Measurements from ENCODE around the gene STH. TPM values are rescaled to one million over a fixed set of nuclear protein-coding genes. Genes with fewer than 3 reads are reported as not detected.

STH gene
- total and polyA plus RNA-seq, 10 of the 15 experiments (the other 5 are each of a cell fraction or from before 2014, with no cell fraction given): not detected

GRCh38 chr17:45994987-45995386, 4.1 kb upstream of the STH start:
- TF ChIP-seq HDAC2 (IDR thresholded peaks at IDR 0.05): no peak
- TF ChIP-seq MTA3 (IDR thresholded peaks at IDR 0.05; ENCODE audit: borderline replicate concordance, low read length): no peak
- no peak for TF ChIP-seq EGR1 (IDR thresholded peaks at IDR 0.05; ENCODE audit: borderline replicate concordance in 1 of 2, low read depth in 2 of 2, low read length in 2 of 2)
- no peak for TF ChIP-seq NKRF (conservative IDR thresholded peaks at IDR 0.05)
- TF ChIP-seq GATAD2B (conservative IDR thresholded peaks at IDR 0.05; ENCODE audit: low read depth): no peak
- TF ChIP-seq KLF5 (IDR thresholded peaks at IDR 0.05; ENCODE audit: partially characterized antibody): no peak
- TF ChIP-seq CREM (IDR thresholded peaks at IDR 0.05; ENCODE audit: low read depth): no peak
- TF ChIP-seq HDAC6 (IDR thresholded peaks at IDR 0.05; ENCODE audit: unreplicated experiment): no peak
- TF ChIP-seq BCL11A (IDR thresholded peaks at IDR 0.05; ENCODE audit: low read depth, low read length): no peak
- TF ChIP-seq YY1 (IDR thresholded peaks at IDR 0.05; ENCODE audit: low read depth, low read length): no peak
- no peak for TF ChIP-seq GABPA (IDR thresholded peaks at IDR 0.05; ENCODE audit: low read depth)
- TF ChIP-seq KDM1A (IDR thresholded peaks at IDR 0.05; ENCODE audit: borderline replicate concordance): no peak
- TF ChIP-seq IRF5 (IDR thresholded peaks at IDR 0.05; ENCODE audit: borderline replicate concordance): no peak
- no peak for TF ChIP-seq JUNB (IDR thresholded peaks at IDR 0.05)
- no peak for TF ChIP-seq USF2 (IDR thresholded peaks at IDR 0.05; ENCODE audit: borderline replicate concordance, low read depth, low read length)
- TF ChIP-seq IKZF1 (conservative IDR thresholded peaks at IDR 0.05): no peak
- no peak for TF ChIP-seq ZNF622 (IDR thresholded peaks at IDR 0.05)
- no peak for TF ChIP-seq CEBPZ (IDR thresholded peaks at IDR 0.05; ENCODE audit: low read depth, low read length)
- RAD21 ChIA-PET (ENCODE audit: unreplicated experiment): no interaction called here
- in situ Hi-C loops (cut with MboI) (no loop called here), intact Hi-C loops (cut with micrococcal nuclease; ENCODE audit: unreplicated experiment) (no loop called here)
- SMC1A ChIA-PET (ENCODE audit: uncharacterized antibody, unreplicated experiment): interaction anchor here (0.7 kb wide), 1 partner anchor 280 kb away, joined by 3 read pairs; no protein-coding TSS in a partner anchor
- H4K20me1 ChIP-seq (ENCODE audit: control insufficient read depth, insufficient read depth): no peaks in the 10 kb centered on the region
- no peak for ATAC-seq
- no peaks in the 10 kb centered on the region for H3K4me1 ChIP-seq (ENCODE audit: control insufficient read depth, insufficient read depth, low read length)
- H3K4me2 ChIP-seq (ENCODE audit: control insufficient read depth, insufficient read depth): no peak overlapping the region
- POLR2A ChIA-PET: no interaction called here
- H3K9ac ChIP-seq (ENCODE audit: control insufficient read depth, insufficient read depth, low read length): no peak overlapping the region
- BruUV-seq (replicated peaks): no TSS peak
- H3K9me3 ChIP-seq (replicated peaks; ENCODE audit: control insufficient read depth, insufficient read depth, low read length): no peaks in the 10 kb centered on the region
- H3K36me3 ChIP-seq (ENCODE audit: control insufficient read depth in 2 of 2, insufficient read depth in 2 of 2, low read length in 1 of 2): no peaks in the 10 kb centered on the region
- CTCF ChIA-PET: no interaction called here
- no peak overlapping the region for H2AFZ ChIP-seq (ENCODE audit: control insufficient read depth, low read depth, low read length)
- no peak for FAIRE-seq
- no peak for DNase-seq (ENCODE audit: low read depth, low spot score)
- H3K27me3 ChIP-seq (replicated peaks in 1 of 2; ENCODE audit: control insufficient read depth in 2 of 2, insufficient read depth in 2 of 2, low read length in 1 of 2): no peaks in the 10 kb centered on the region
- H3K79me2 ChIP-seq (ENCODE audit: control insufficient read depth, insufficient read depth, low read length): no peaks in the 10 kb centered on the region
- no peak overlapping the region for H3K4me3 ChIP-seq
- WGBS (ENCODE audit: insufficient coverage, insufficient replicate concordance, low lambda C conversion rate, missing lambda C conversion rate): 47% methylated on average over 8 of the region's 8 CpGs
- H3K27ac ChIP-seq (ENCODE audit: control insufficient read depth, insufficient read depth): no peak overlapping the region

All from GM12878 (cell line).